ENCODE measurements around the gene ERC1.

ERC1 gene

GRCh38 chr12:1499351-1499750, 508.3 kb downstream of the ERC1 start:
- DNase-seq: no peak

GRCh38 chr12:1500095-1500801, 509.2 kb downstream of the ERC1 start:
- no peak for DNase-seq

DNA sequence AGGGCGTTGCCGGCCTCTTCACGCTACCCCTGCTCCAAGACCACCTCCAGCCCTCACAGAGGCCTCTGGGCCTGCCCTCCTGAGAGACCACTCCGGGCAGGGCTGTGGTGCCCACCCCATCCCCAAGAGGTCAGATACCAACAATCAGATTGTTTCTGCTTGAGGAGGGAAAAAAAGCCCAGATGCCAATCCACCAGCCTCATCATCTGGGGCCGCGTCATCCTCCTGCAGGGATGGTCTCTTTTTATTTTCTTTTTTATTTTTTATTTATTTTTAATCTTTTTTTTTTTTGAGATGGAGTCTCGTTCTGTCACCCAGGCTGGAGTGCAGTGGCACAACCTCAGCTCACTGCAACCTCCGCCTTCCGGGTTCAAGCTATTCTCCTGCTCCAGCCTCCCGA, 510.0 kb downstream of the ERC1 start:
- no peak for DNase-seq

DNA sequence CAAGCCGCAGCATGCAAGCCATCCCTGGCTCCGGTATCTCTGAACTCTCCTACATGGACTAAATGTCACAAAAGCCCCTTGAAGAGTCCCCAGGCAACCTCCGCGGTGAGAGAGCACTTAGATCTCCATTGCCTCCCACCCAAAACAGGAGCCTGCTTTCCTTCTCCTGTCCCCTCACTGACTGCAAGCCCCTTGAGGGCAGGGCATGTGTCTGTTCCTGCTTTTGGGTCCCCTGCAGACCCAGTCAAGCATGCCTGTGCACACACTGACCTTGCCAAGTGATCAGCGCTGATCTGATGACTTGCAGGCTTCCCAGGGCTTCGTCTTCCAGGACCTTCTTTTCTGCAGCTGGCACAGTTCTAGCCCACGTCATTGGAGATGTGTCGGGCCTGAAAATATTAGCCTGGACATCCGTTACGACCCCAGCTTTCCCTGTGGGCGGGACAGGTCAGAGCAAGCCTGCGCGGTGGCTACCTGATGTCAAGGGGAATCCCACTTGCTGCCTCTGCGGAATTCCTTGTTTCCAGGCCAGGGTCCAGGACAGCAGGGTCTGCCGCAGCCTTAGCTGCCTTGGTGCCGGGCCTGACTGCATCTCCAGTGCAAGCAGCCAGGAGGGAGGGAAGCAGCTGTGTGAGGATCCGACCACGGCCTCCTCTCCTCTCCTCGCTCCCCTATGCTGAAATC, 510.8 kb downstream of the ERC1 start:
- no peak for DNase-seq

- DNase-seq: no peak
Measured at GRCh38 chr12:1502379-1502720, 511.3 kb downstream of the ERC1 start.

GRCh38 chr12:1502831-1503230, 511.8 kb downstream of the ERC1 start:
- DNase-seq: no peak

DNA sequence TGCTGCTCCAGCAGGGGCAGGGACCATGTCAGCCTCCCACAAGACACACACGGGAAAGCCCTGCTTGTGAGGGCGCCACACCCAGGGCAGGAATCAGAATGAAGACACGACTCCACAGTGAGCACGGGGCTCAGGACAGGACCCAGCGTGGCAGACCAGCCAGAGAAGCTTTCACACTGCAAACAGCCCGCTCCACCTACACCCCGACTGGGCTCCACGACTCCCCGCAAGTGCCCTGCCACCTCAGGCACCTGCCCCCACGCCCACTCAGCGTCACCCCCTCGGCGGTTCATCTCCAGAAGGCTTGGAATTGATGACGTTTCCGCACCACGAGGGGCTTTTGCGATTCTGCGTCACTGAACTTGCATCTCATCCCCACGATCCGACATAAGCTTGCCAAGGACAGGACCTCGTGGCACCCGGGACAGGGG, 512.3 kb downstream of the ERC1 start:
- DNase-seq: no peak

- DNase-seq: no peak
Measured at GRCh38 chr12:1504304-1504894, 513.4 kb downstream of the ERC1 start.

- DNase-seq: no peak
Measured at GRCh38 chr12:1504895-1505311, 513.9 kb downstream of the ERC1 start.

- no peak for DNase-seq
Measured at GRCh38 chr12:1505576-1505975, 514.6 kb downstream of the ERC1 start.

DNA sequence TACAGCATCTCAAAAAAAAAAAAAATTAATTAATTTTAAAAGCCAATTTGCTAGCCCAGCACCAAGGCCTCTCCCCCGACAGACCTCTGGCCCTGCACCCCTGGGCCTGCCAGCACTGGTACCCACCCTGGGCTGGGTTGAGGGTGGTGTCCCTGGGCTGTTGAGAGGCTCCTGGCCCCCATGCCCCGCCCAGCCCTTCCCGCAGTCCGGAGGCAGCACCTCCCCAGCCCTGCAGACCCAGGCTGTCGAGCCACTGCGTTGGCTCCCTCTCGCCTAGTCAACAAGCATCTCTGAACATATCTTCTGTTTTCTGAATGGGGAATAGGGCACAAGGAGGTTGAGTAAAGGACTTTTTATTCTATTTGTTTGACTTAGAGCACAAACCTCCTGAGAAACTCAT, 516.3 kb downstream of the ERC1 start:
- DNase-seq: no peak

GRCh38 chr12:1509413-1510052, 518.5 kb downstream of the ERC1 start:
- DNase-seq: no peak

DNA sequence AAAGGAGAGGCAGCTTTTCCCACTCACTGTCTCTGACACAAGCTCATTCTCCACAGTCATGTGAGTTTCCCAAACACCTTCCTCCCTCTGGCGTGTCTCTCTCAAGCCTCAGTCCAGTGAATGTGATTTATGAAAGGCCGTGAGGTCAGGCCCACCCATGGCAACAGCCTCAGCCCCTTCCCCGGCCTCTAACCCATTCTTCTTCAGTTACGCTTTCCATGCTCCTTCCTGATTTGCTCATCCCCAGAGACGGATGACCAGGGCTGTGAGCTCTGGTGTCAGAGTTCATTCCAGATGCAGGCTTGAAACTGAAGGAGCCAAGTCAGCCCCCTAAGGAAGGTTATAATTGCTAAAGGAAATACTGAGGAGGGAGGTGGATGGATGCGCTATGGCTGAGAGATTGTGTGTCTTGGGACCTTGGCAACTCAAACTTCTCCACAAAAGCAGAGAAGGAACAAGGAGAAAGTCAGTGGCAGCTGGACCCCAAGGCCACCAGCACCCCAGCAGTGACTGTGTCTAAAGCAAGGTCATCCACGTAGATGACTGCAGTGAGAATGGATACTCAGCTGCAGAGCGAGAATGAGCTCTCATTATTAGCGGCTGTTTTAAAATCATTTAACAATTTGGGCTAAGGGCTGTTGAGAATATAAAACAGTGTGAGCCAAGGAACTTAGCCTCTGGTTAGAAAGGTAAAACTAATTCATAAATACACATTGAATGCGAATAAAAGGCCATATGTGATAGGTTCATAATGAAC, 519.2 kb downstream of the ERC1 start:
- no peak for DNase-seq

DNA sequence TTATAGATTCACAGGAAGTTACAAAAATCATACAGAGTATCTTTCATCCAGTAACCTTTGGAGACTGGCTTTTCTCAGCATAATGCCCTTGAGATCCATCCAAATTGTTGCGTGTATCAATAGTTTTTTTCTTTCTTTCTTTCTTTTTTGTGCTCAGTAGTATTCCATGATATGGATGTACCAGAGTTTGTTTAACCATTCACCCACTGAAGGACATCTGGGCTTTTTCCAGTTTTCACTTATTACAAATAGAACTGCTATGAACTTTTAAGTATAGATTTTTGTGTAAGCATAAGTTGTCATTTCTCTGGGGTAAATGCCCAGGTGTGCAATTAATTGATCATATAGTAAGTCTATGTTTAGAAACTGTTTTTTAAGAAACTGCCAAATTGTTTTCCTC, 524.0 kb downstream of the ERC1 start:
- no peak for DNase-seq

GRCh38 chr12:1515428-1515827, 524.4 kb downstream of the ERC1 start:
- DNase-seq: no peak

DNA sequence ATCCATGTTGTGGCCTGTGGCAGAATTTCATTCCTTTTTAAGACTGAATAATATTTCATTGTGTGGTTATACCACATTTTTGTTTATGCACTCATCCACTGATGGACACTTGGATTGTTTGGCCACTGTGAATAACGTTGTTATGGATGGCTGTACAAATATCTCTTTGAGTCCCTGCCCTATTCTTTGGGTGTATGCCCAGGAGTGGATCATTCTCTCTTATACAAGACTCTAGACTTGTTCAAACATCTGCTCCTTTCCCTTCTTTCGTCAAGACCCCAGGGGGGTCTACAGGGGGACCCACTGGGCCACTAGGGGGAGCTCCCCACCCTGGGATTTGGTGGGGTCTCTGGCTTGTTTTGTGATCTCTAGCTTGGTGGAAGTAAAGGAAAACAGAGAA, 526.0 kb downstream of the ERC1 start:
- no peak for DNase-seq

- no peak for DNase-seq
Measured at GRCh38 chr12:1517734-1518525, 526.9 kb downstream of the ERC1 start.

- DNase-seq: no peak
Measured at GRCh38 chr12:1518591-1519516, 527.8 kb downstream of the ERC1 start.

DNA sequence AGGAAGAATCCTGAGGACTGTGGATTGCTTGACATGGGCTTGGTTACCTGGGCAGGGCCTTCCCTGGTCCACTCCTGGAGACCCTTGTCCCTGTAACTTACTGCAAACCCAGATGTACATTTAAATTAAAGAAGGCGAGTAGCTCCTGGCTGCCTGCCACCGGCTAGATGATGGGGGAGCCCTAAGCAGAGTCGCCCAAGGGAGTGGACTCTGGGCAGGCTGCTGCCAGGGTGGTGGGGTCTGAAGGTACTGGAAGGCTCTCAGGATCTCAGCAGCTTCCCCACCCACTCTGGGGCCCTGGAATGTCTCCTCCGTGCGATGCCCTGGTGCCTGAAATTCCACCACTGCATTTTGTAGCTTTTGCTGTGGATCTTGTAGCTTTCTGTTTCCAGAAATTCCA, 528.6 kb downstream of the ERC1 start:
- no peak for DNase-seq

DNA sequence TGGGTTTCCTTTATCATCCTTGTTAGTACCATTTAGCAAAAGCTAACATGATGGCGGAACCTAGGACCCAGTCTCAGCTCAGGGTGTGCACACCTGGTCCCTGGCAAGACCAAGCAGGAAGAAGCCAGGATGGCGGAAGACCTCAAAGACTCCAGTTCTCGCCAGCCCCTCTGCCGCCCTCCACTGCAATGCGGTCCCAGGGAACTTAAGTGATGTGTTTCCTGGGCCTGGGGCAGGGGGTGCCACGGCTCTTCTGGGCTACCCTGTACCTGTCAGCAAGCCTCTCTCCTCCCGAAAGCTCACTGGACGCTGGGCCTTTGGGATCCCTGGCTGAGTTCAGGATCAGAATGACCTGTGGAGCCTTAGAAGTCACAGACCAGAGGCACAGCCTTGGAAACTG, 532.0 kb downstream of the ERC1 start:
- DNase-seq: no peak

DNA sequence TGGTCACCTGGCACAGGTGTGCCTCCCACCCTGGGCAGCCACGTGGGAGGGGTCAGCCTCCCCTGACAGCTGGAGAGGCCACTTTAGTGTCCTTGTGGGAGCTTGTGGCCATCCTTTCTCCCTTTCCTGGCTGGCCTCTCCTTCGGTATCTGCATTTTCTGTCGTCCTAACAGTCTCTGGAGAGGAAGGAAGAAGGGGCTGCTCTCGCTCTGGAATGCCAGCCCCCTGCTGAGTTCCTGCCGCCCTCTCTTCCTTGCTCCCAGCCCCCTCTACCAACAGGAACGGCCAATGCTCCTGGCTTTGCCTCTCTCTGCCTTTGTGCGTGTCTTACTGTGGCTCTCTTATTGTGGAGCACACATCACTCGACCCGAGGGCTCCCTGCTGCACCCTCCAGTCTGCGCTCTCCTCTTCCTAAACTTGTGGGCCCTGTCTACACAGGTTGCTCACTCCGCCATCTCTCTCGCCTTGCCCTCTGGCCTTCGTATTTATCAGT, 532.6 kb downstream of the ERC1 start:
- no peak for DNase-seq
